Keratinocyte (primary cell): ENCODE results near the gene ADGRV1. TPM values are rescaled to one million over a fixed set of nuclear protein-coding genes. Genes with fewer than 3 reads are reported as not detected.

Experiments used
- DNase-seq: peaks from one replicate; pipeline ENCODE4 v3.0.0-alpha.2; 2011; ENCODE audit warnings: low read depth, missing footprints, low spot score
- FAIRE-seq: peaks from 2 replicates; lab custom pipeline; 2011; peaks lifted over from hg19 to GRCh38; lab: Jason Lieb, UNC
- H2AFZ ChIP-seq: 2 replicates; pipeline ENCODE4 v1.6.0; 2012; ENCODE audit warnings: low read length, control low read depth, inconsistent platforms; ENCODE audit not compliant: control insufficient read depth
- H3K27ac ChIP-seq: 2 replicates; pipeline ENCODE4 v1.5.1; 2011; ENCODE audit warnings: low read length; ENCODE audit not compliant: control insufficient read depth, insufficient read depth
- H3K27me3 ChIP-seq: 3 replicates; pipeline ENCODE4 v1.6.0; 2011; ENCODE audit warnings: low read length; ENCODE audit not compliant: control insufficient read depth, insufficient read depth; ENCODE audit errors: extremely low read depth
- H3K36me3 ChIP-seq, 2 experiments: 2 replicates in 1 of 2; 3 replicates in 1 of 2; pipeline ENCODE4 v1.5.1; 2011; ENCODE audit warnings: low read length in 2 of 2, mild to moderate bottlenecking in 1 of 2; ENCODE audit not compliant: control insufficient read depth in 2 of 2, insufficient read depth in 2 of 2; ENCODE audit errors: extremely low read depth in 1 of 2
- H3K4me1 ChIP-seq: 3 replicates; pipeline ENCODE4 v1.5.1; 2011; ENCODE audit warnings: low read length; ENCODE audit not compliant: control insufficient read depth, insufficient read depth; ENCODE audit errors: extremely low read depth
- H3K4me2 ChIP-seq: 3 replicates; pipeline ENCODE4 v1.6.0; 2011; ENCODE audit warnings: low read depth, low read length; ENCODE audit not compliant: control insufficient read depth, insufficient read depth; ENCODE audit errors: extremely low read depth
- H3K4me3 ChIP-seq, 3 experiments: fragments of 200-600 bp in 1 of 3; sonication (generic) in 1 of 3; 2 replicates in 2 of 3; 3 replicates in 1 of 3; pipeline ENCODE4 v1.5.1; 2011 to 2016; ENCODE audit warnings: low read length in 3 of 3, mild to moderate bottlenecking in 3 of 3, control low read depth in 2 of 3, inconsistent platforms in 1 of 3, low read depth in 1 of 3, mixed read lengths in 1 of 3, mixed run types in 1 of 3, moderate library complexity in 1 of 3; ENCODE audit not compliant: control insufficient read depth in 2 of 3, insufficient read depth in 2 of 3; ENCODE audit errors: extremely low read depth in 1 of 3
- H3K79me2 ChIP-seq: 2 replicates; pipeline ENCODE4 v1.6.0; 2012; ENCODE audit warnings: low read length; ENCODE audit not compliant: control insufficient read depth, insufficient read depth
- H3K9ac ChIP-seq: 3 replicates; pipeline ENCODE4 v1.6.0; 2011; ENCODE audit warnings: low read length; ENCODE audit not compliant: control insufficient read depth, insufficient read depth; ENCODE audit errors: extremely low read depth
- H3K9me1 ChIP-seq: 3 replicates; pipeline ENCODE4 v1.6.0; 2011; ENCODE audit warnings: low read length; ENCODE audit not compliant: control insufficient read depth, insufficient read depth; ENCODE audit errors: extremely low read depth
- H3K9me3 ChIP-seq: 2 replicates; pipeline ENCODE4 v1.5.1; 2012; ENCODE audit warnings: low read depth, low read length; ENCODE audit not compliant: control insufficient read depth
- H4K20me1 ChIP-seq: 3 replicates; pipeline ENCODE4 v1.6.0; 2011; ENCODE audit warnings: low read length; ENCODE audit not compliant: control insufficient read depth, insufficient read depth; ENCODE audit errors: extremely low read depth
- CTCF ChIP-seq, 3 experiments: IDR thresholded peaks in 1 of 3; conservative IDR thresholded peaks in 1 of 3; optimal IDR thresholded peaks in 1 of 3; 2 replicates in 2 of 3; 3 replicates in 1 of 3; pipeline versions ENCODE3 to v1.5.1; 2011; ENCODE audit warnings: low read length in 3 of 3, mild to moderate bottlenecking in 3 of 3, moderate library complexity in 2 of 3, control low read depth in 1 of 3, inconsistent platforms in 1 of 3; ENCODE audit not compliant: insufficient read depth in 2 of 3; ENCODE audit errors: extremely low read depth in 1 of 3
- EZH2 ChIP-seq: IDR thresholded peaks from one replicate; pipeline ENCODE4 v1.6.1; 2012; ENCODE audit warnings: inconsistent platforms, mild to moderate bottlenecking, low read length, moderate library complexity
- dilution Hi-C: fragments of 300-500 bp; cut with MboI; formaldehyde crosslinking; loops from one replicate; pipeline ENCODE4 v1.7.0; 2020; ENCODE audit warnings: low sequenced_read_pairs; ENCODE audit not compliant: extremely low pct_ligation_motif_present
- polyA plus RNA-seq, 5 experiments: library from polyadenylated mRNA; depleted of rRNA in 3 of 5; stranded (reverse) in 3 of 5; stranded (forward) in 1 of 5; unstranded in 1 of 5; fragments of >200 nt; gene quantifications; 1 replicate in 1 of 5; 2 replicates in 3 of 5; 3 replicates in 1 of 5; pipeline versions ENCODE4 v1.2.1 to v1.2.3, GENCODE V29; 2011 to 2012; ENCODE audit warnings: missing spikeins in 2 of 5, low read depth in 1 of 5, low replicate concordance in 1 of 5

ADGRV1 gene
- polyA plus RNA-seq, 1 donor (not counting 4 experiments of a cell fraction or from before 2014, with no cell fraction given), result 0.05 TPM

- Histone ChIP-seq H3K79me2 (no peaks in the 10 kb centered on the region), H3K9me3 (no peaks in the 10 kb centered on the region), H3K4me2 (no peak overlapping the region), H3K27me3 (no peaks in the 10 kb centered on the region), H3K36me3 (no peaks in the 10 kb centered on the region), H2AFZ (no peak overlapping the region), H3K9ac (no peak overlapping the region), H3K27ac (no peak overlapping the region), H4K20me1 (no peaks in the 10 kb centered on the region), H3K4me3 (no peak overlapping the region), H3K9me1 (no peaks in the 10 kb centered on the region), H3K4me1 (no peaks in the 10 kb centered on the region)
- dilution Hi-C loops, result no loop called here
- DNase-seq, result no peak
- FAIRE-seq, result no peak
- no peak for TF ChIP-seq CTCF (optimal IDR thresholded peaks at IDR 0.05 in 1 of 3, IDR thresholded peaks at IDR 0.05 in 1 of 3, conservative IDR thresholded peaks at IDR 0.05 in 1 of 3; ENCODE audit: extremely low read depth in 1 of 3, insufficient read depth in 2 of 3, low read length in 3 of 3)
- TF ChIP-seq EZH2, result no peak
Measured at GRCh38 chr5:91091471-91092234, 533.1 kb downstream of the ADGRV1 start.

- no peak overlapping the region for H3K4me2 ChIP-seq
Measured at GRCh38 chr5:91092859-91093783, 534.5 kb downstream of the ADGRV1 start.

More at GRCh38 chr5:91092859-91093783, 534.5 kb downstream of the ADGRV1 start:
- no peaks in the 10 kb centered on the region for H3K9me1 ChIP-seq
- H3K27ac ChIP-seq, result no peak overlapping the region
- no peak overlapping the region for H3K9ac ChIP-seq
- no peak for TF ChIP-seq EZH2
- TF ChIP-seq CTCF (optimal IDR thresholded peaks at IDR 0.05 in 1 of 3, IDR thresholded peaks at IDR 0.05 in 1 of 3, conservative IDR thresholded peaks at IDR 0.05 in 1 of 3; ENCODE audit: extremely low read depth in 1 of 3, insufficient read depth in 2 of 3, low read length in 3 of 3), result no peak
- H3K4me3 ChIP-seq, result no peak overlapping the region
- no peak for DNase-seq
- H3K36me3 ChIP-seq, result no peaks in the 10 kb centered on the region
- no peaks in the 10 kb centered on the region for H3K27me3 ChIP-seq
- H3K4me1 ChIP-seq, result no peaks in the 10 kb centered on the region
- no peaks in the 10 kb centered on the region for H4K20me1 ChIP-seq
- H2AFZ ChIP-seq, result no peak overlapping the region
- no peaks in the 10 kb centered on the region for H3K9me3 ChIP-seq
- H3K79me2 ChIP-seq, result no peaks in the 10 kb centered on the region
- no peak for FAIRE-seq
- dilution Hi-C loops, result no loop called here
